Measurements from ENCODE around the gene UGT1A7.

- TF ChIP-seq CTCF (IDR thresholded peaks at IDR 0.05; ENCODE audit: low read length) (no peak), EZH2 (IDR thresholded peaks at IDR 0.05; ENCODE audit: borderline replicate concordance, low read length) (no peak)
Measured at GRCh38 chr2:233775414-233775813, 93.7 kb downstream of the UGT1A7 start.
